ENCODE results near the gene RBBP9. TPM values are rescaled to one million over a fixed set of nuclear protein-coding genes. Genes with fewer than 3 reads are reported as not detected.

Gene RBBP9
- total and polyA plus RNA-seq, 9 of the 15 experiments (the other 6 are each of a cell fraction or from before 2014, with no cell fraction given) = 0.94 to 4.4 (median 2.5) TPM

DNA sequence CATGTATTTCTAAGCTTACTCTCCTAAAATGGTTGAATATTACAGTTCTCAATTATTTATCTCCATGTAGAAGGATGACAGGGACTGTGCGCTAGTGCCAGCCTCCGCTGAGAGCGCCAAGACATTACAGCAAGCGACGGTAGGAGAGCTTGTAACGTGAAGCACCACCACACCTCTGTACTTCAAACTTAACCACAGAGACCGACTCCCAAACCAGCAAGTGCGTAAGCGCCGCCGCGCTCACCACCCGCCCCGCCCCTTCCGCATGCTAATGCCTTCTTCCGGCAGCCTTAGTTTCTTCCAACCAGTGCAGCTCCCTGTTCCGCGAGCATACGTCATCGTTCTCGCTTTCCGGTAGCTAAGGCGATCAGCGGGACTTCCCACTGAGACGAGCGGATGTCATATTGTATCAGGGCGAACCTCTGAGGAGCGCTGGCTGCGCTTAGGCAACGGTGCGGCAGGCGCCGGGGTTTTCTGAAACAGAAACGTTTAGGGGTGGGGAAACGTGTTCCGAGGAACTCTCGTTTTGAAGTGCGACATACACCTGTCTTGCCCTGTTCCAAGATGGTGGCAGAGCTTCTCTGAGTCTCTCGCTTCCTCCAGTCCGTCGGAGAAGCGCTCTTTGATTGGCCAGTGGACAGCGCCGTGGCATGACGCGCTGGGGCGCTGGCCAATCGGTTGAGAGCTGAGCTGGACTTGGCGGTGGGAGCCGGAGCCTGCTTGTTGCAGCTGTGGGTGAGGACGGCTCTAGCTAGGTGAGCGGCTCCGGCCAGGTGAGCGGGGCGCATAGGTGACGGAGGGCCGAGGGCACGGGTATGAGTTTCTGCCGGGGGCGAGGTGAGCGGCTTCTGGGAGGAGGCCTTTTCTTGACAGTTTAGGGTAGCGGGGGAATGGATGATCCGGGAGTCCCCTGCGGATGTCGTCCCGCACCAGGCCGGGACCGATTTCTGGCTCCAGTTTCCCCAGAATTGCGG lies 10.5 kb upstream of the RBBP9 start, which contains the start of gene SEC23B (continued):
- TF ChIP-seq, protein P1, sequence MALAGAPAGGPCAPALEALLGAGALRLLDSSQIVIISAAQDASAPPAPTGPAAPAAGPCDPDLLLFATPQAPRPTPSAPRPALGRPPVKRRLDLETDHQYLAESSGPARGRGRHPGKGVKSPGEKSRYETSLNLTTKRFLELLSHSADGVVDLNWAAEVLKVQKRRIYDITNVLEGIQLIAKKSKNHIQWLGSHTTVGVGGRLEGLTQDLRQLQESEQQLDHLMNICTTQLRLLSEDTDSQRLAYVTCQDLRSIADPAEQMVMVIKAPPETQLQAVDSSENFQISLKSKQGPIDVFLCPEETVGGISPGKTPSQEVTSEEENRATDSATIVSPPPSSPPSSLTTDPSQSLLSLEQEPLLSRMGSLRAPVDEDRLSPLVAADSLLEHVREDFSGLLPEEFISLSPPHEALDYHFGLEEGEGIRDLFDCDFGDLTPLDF (CRISPR knock-in tag; IDR thresholded peaks at IDR 0.05) = no peak
- TF ChIP-seq RAD21 (CRISPR knock-in tag; conservative IDR thresholded peaks at IDR 0.05 in 1 of 2, IDR thresholded peaks at IDR 0.05 in 1 of 2) (no peak), CBFB (CRISPR knock-in tag; IDR thresholded peaks at IDR 0.05) (no peak), SMARCB1 (IDR thresholded peaks at IDR 0.05; ENCODE audit: insufficient read length, low read depth) (no peak), RB1 (IDR thresholded peaks at IDR 0.05; ENCODE audit: low read depth) (peak; percentile 27; the same call in 1 of the 2 replicates), BRF1 (IDR thresholded peaks at IDR 0.05; ENCODE audit: borderline replicate concordance, extremely low read depth, insufficient read length) (no peak), ZNF217 (CRISPR knock-in tag; IDR thresholded peaks at IDR 0.05) (no peak), NFXL1 (CRISPR knock-in tag; IDR thresholded peaks at IDR 0.05) (no peak)
- TF ChIP-seq, protein P2, sequence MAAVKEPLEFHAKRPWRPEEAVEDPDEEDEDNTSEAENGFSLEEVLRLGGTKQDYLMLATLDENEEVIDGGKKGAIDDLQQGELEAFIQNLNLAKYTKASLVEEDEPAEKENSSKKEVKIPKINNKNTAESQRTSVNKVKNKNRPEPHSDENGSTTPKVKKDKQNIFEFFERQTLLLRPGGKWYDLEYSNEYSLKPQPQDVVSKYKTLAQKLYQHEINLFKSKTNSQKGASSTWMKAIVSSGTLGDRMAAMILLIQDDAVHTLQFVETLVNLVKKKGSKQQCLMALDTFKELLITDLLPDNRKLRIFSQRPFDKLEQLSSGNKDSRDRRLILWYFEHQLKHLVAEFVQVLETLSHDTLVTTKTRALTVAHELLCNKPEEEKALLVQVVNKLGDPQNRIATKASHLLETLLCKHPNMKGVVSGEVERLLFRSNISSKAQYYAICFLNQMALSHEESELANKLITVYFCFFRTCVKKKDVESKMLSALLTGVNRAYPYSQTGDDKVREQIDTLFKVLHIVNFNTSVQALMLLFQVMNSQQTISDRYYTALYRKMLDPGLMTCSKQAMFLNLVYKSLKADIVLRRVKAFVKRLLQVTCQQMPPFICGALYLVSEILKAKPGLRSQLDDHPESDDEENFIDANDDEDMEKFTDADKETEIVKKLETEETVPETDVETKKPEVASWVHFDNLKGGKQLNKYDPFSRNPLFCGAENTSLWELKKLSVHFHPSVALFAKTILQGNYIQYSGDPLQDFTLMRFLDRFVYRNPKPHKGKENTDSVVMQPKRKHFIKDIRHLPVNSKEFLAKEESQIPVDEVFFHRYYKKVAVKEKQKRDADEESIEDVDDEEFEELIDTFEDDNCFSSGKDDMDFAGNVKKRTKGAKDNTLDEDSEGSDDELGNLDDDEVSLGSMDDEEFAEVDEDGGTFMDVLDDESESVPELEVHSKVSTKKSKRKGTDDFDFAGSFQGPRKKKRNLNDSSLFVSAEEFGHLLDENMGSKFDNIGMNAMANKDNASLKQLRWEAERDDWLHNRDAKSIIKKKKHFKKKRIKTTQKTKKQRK (IDR thresholded peaks at IDR 0.05; ENCODE audit: borderline replicate concordance, low read depth, low read length) = no peak

Measured in K562 (cell line).